ENCODE data around the gene GATAD2B. TPM values are rescaled to one million over a fixed set of nuclear protein-coding genes. Genes with fewer than 3 reads are reported as not detected.

The GATAD2B gene
- polyA plus RNA-seq, 1 experiment = 4.8 TPM

- Histone ChIP-seq H3K4me3 (ENCODE audit: low read depth, low read length) (no peak overlapping the region), H3K27me3 (ENCODE audit: control insufficient read depth, insufficient read depth, low read length) (no peaks in the 10 kb centered on the region), H3K27ac (ENCODE audit: low read depth, low read length) (no peak overlapping the region), H3K9me3 (ENCODE audit: control insufficient read depth, insufficient read depth, low read length) (no peaks in the 10 kb centered on the region; the same call in 1 of the 2 replicates)
- DNase-seq (ENCODE audit: low read depth, low spot score) = no peak
- POLR2A ChIA-PET = interaction anchor here (0.7 kb wide), 1 partner anchor 298 kb away, joined by 3 read pairs; no protein-coding TSS in a partner anchor
- CTCF ChIA-PET = no interaction called here
- no peak for TF ChIP-seq CTCF (IDR thresholded peaks at IDR 0.05; ENCODE audit: low read depth, low read length)
These were observed 20.2 kb upstream of the GATAD2B start for GRCh38 chr1:153942766-153943549.

- TF ChIP-seq CTCF (IDR thresholded peaks at IDR 0.05; ENCODE audit: low read depth, low read length) = no peak
- ChIA-PET POLR2A (interaction anchor here (0.7 kb wide), 1 partner anchor 299 kb away, joined by 3 read pairs; no protein-coding TSS in a partner anchor), CTCF (no interaction called here)
- Histone ChIP-seq H3K9me3 (ENCODE audit: control insufficient read depth, insufficient read depth, low read length) (no peaks in the 10 kb centered on the region; the same call in 1 of the 2 replicates), H3K4me3 (ENCODE audit: low read depth, low read length) (no peak overlapping the region), H3K27me3 (ENCODE audit: control insufficient read depth, insufficient read depth, low read length) (no peaks in the 10 kb centered on the region), H3K27ac (ENCODE audit: low read depth, low read length) (no peak overlapping the region)
- DNase-seq (ENCODE audit: low read depth, low spot score) = no peak
These were observed 19.3 kb upstream of the GATAD2B start for GRCh38 chr1:153941826-153942725.

GRCh38 chr1:153940756-153941155 lies 18.0 kb upstream of the GATAD2B start:
- CTCF ChIA-PET = interaction anchor here (0.6 kb wide), 1 partner anchor 37 kb away, joined by 11 read pairs; the partner anchor contains the start of gene JTB

GRCh38 chr1:153939476-153939875 lies 16.7 kb upstream of the GATAD2B start:
- ChIA-PET POLR2A (interaction anchor here (0.6 to 0.9 kb wide), 3 partner anchors 14 to 158 kb away, joined by 3 read pairs; partner anchors contain the start of gene CRTC2), CTCF (interaction anchor here (0.9 kb wide), 1 partner anchor 48 kb away, joined by 3 read pairs; no protein-coding TSS in a partner anchor)
- H3K9me3 ChIP-seq (ENCODE audit: control insufficient read depth, insufficient read depth, low read length) = no peaks in the 10 kb centered on the region
- no peak overlapping the region for H3K4me3 ChIP-seq (ENCODE audit: low read depth, low read length)
- TF ChIP-seq CTCF (IDR thresholded peaks at IDR 0.05; ENCODE audit: low read depth, low read length) = no peak
- no peak for DNase-seq (ENCODE audit: low read depth, low spot score)
- H3K27ac ChIP-seq (ENCODE audit: low read depth, low read length) = no peak overlapping the region
- H3K27me3 ChIP-seq (ENCODE audit: control insufficient read depth, insufficient read depth, low read length) = no peaks in the 10 kb centered on the region

More at GRCh38 chr1:153940756-153941155, 18.0 kb upstream of the GATAD2B start:
- Histone ChIP-seq H3K9me3 (ENCODE audit: control insufficient read depth, insufficient read depth, low read length) (no peaks in the 10 kb centered on the region; the same call in 1 of the 2 replicates), H3K27ac (ENCODE audit: low read depth, low read length) (no peak overlapping the region), H3K27me3 (ENCODE audit: control insufficient read depth, insufficient read depth, low read length) (no peaks in the 10 kb centered on the region), H3K4me3 (ENCODE audit: low read depth, low read length) (no peak overlapping the region)
- TF ChIP-seq CTCF (IDR thresholded peaks at IDR 0.05; ENCODE audit: low read depth, low read length) = no peak
- no peak for DNase-seq (ENCODE audit: low read depth, low spot score)
- POLR2A ChIA-PET = interaction anchor here (0.8 kb wide), 1 partner anchor 17 kb away, joined by 3 read pairs; no protein-coding TSS in a partner anchor

Measured in AG04450 (cell line).